Duodenal mucosa (tissue), 2 donors: ENCODE data around the gene INTS11.

ENCODE experiments used
- H3K27ac ChIP-seq: one replicate; pipeline ENCODE4 v1.7.0; 2013; ENCODE audit warnings: low read depth, low read length
- H3K27me3 ChIP-seq, 2 donors: one replicate each; pipeline ENCODE4 v1.7.0; 2013; ENCODE audit warnings: low read length in 2 of 2, control low read depth in 1 of 2; ENCODE audit not compliant: insufficient read depth in 2 of 2, control insufficient read depth in 1 of 2
- H3K36me3 ChIP-seq, 2 donors: one replicate each; pipeline ENCODE4 v1.7.0; 2013; ENCODE audit warnings: low read length in 2 of 2, control low read depth in 1 of 2; ENCODE audit not compliant: insufficient read depth in 2 of 2, control insufficient read depth in 1 of 2
- H3K4me1 ChIP-seq, 2 donors: one replicate each; pipeline ENCODE4 v1.7.0; 2013; ENCODE audit warnings: low read length in 2 of 2, control low read depth in 1 of 2; ENCODE audit not compliant: insufficient read depth in 2 of 2, control insufficient read depth in 1 of 2
- H3K4me3 ChIP-seq, 2 donors: one replicate each; pipeline ENCODE4 v1.7.0; 2013; ENCODE audit warnings: low read length in 2 of 2, low read depth in 1 of 2
- H3K9ac ChIP-seq, 2 donors: one replicate each; pipeline ENCODE4 v1.7.0; 2013; ENCODE audit warnings: low read length in 2 of 2, low read depth in 1 of 2
- H3K9me3 ChIP-seq, 2 donors: one replicate each; pipeline ENCODE4 v1.7.0; 2013; ENCODE audit warnings: low read length in 2 of 2, control low read depth in 1 of 2; ENCODE audit not compliant: control insufficient read depth in 1 of 2

Gene INTS11

DNA sequence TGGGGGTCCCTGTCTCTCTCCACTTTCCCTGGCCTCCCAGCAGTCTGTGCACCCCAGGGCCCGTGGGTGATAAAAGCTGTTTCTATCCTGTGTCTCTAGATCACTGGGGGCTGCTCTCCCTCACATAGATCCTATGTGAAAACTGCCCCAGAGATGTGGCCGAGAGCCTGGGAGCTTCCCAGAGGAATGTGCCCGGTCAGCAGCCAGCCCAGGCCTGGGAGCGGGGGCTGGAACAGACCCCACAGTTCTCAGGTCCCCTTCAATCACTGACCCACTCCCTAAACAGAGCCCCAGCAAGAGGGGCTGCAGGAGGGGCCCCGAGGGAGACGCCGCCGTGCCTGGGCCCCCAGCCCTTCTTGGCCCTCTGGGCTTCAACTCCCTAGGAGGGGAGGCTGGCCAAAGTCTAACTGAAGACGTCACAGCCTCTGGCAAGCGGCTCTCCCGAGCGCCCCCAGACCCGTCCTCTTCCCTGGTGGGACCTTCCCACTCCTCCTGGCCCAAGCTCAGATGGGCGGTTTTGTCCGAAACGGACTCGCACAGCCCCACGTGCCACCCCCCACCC is 33.5 kb upstream of the INTS11 start:
- Histone ChIP-seq H3K27me3 (peaks cover 29 to 40% of the 10 kb centered on the region in 2 donors), H3K9me3 (no peaks in the 10 kb centered on the region), H3K4me3 (peak overlapping the region; percentile 43 to 61), H3K36me3 (no peaks in the 10 kb centered on the region), H3K27ac (peak overlapping the region; percentile 73), H3K4me1 (peaks cover 13 to 21% of the 10 kb centered on the region in 2 donors), H3K9ac (peak overlapping the region in 1 of 2 donors; percentile 15)

DNA sequence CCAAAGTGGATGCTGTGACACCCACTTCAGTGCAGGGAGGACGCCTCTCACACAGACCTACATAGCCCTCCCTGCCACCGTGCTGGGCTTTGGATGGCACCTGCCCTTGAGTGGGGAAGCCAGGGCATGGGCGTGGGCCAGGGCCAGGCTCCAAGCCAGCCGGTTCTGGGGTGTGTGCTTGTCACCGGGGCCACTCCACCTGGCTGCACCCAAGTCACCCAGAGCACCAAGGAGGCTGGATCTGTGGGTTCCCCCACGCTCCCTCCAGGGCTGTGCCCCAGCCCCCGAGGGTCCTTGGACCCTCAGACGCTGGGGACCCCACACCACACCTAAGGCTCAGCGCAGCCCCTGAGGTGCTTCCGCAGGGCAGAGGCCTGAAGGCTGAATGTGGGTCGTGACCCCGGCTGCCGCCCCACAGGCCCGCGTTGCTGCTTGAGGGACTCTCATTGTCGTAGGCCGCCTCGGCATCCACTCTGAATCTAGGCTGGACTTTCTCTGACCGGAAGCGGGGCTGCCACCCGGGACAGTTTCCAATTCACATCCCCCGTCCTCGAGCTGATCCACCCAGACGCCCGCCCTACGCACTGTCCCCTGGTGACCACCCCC is 32.4 kb upstream of the INTS11 start:
- H3K4me1 ChIP-seq: peaks cover 19 to 26% of the 10 kb centered on the region in 2 donors
- peak overlapping the region; percentile 35 to 43 for H3K4me3 ChIP-seq
- peak overlapping the region; percentile 32 for H3K27ac ChIP-seq
- H3K9ac ChIP-seq: no peak overlapping the region
- H3K36me3 ChIP-seq: no peaks in the 10 kb centered on the region
- H3K27me3 ChIP-seq: peaks cover 34 to 48% of the 10 kb centered on the region in 2 donors
- H3K9me3 ChIP-seq: no peaks in the 10 kb centered on the region

DNA sequence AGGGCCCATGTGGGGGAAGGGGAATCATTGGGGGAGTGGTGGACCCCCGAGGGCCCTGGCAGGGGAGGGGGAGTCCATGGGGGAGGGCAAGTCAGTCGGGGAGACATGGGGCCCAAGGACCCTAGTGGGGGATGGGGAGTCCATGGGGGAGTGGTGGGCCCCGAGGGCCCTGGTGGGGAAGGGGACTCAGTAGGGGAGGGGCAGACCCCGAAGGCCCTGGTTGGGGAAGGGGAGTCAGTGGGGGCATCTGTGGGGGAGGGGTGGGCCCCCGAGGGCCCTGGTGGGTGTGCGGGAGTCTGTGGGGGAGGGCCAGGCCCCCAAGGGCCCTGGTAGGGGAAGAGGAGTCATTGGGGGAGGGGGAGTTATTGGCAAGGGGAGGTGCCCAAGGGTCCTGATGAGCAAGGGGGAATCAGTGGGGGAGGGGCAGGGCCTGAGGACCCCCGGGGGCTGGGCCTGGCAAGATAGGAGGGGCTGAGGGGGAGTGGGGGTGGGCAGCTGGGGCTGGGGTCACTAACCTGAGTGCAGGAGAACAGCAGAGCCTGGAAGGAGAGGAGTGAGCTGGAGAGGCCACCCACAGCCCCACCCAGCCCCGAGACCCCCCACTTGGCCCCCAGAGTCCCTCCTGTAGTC is 31.8 kb upstream of the INTS11 start:
- Histone ChIP-seq H3K36me3 (no peaks in the 10 kb centered on the region), H3K4me1 (peaks cover 19 to 26% of the 10 kb centered on the region in 2 donors), H3K4me3 (peak overlapping the region in 1 of 2 donors; percentile 35), H3K9me3 (no peaks in the 10 kb centered on the region), H3K27me3 (peaks cover 34 to 50% of the 10 kb centered on the region in 2 donors), H3K27ac (no peak overlapping the region), H3K9ac (no peak overlapping the region)

DNA sequence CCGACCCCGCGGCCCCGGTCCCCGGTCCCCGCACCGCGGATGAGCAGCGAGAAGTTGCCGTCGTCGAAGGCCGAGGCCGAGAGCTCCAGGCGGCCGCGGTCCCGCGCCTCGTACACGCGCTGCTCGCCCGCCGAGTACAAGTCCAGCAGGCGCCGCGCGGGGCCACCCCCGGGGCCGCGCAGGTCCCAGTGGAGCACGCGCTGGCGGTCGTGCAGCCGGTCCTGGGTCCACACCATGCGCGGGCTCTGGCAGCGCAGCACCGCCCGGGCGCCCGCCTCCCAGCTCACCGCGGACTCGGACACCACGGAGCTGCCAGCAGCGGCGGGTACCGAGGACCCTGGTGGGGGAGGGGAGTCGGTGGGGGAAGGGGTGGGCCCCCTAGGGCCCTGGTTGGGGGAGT is 31.0 kb upstream of the INTS11 start:
- H3K27ac ChIP-seq: no peak overlapping the region
- H3K36me3 ChIP-seq: no peaks in the 10 kb centered on the region
- no peak overlapping the region for H3K4me3 ChIP-seq
- H3K4me1 ChIP-seq: peaks cover 19% of the 10 kb centered on the region in 2 donors
- no peak overlapping the region for H3K9ac ChIP-seq
- H3K27me3 ChIP-seq: peaks cover 34 to 44% of the 10 kb centered on the region in 2 donors
- H3K9me3 ChIP-seq: no peaks in the 10 kb centered on the region

DNA sequence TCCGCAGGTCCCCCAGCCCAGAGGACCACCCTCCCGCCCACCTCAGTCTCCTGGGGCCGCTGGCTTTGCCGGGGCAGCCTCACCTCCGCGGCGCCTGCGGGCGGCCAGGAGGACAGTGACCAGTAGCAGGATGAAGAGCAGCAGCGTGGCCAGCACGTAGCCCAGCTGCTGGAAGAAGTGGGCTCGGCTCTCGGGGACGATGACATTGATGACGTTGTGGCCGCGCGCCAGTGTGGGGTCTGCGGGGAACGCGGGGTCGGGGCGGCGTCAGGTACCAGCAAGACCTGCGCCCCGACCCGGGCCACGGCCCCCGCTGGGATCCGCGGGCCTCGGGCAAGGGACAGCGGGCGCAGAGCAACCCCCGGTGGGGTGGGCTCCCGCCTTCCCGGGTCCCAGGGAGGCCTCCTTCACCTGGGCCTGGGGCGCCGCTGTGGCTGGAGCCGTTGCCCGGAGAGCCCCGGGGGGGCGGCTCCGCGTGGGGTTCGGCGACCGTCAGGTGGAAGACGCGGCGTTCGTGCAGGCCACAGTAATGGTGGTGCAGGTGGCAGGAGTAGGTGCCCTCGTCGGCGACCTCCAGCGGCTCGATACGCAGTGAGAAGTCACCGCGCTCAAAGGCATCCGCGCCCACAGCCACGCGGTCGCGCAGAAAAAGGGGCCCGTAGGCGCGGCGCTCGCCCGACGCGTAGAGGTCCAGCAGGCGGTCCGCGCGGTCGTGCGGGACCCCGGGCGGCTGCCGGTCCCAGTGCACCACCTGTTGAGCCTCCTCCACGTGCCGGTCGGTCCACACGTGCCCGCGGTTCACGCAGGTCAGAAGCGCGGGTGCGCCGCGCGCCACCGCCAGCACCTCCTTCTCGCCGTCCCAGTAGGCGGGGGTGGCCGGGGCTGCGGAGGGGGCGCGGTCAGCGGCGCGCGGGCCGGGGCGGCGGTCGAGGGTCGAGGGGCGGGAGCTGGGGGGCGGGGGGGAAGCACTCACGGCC is 30.1 kb upstream of the INTS11 start:
- no peaks in the 10 kb centered on the region for H3K36me3 ChIP-seq
- no peak overlapping the region for H3K4me3 ChIP-seq
- no peak overlapping the region for H3K9ac ChIP-seq
- H3K9me3 ChIP-seq: no peaks in the 10 kb centered on the region
- H3K27me3 ChIP-seq: peaks cover 34 to 44% of the 10 kb centered on the region in 2 donors
- H3K4me1 ChIP-seq: peaks cover 19% of the 10 kb centered on the region in 2 donors
- H3K27ac ChIP-seq: no peak overlapping the region

DNA sequence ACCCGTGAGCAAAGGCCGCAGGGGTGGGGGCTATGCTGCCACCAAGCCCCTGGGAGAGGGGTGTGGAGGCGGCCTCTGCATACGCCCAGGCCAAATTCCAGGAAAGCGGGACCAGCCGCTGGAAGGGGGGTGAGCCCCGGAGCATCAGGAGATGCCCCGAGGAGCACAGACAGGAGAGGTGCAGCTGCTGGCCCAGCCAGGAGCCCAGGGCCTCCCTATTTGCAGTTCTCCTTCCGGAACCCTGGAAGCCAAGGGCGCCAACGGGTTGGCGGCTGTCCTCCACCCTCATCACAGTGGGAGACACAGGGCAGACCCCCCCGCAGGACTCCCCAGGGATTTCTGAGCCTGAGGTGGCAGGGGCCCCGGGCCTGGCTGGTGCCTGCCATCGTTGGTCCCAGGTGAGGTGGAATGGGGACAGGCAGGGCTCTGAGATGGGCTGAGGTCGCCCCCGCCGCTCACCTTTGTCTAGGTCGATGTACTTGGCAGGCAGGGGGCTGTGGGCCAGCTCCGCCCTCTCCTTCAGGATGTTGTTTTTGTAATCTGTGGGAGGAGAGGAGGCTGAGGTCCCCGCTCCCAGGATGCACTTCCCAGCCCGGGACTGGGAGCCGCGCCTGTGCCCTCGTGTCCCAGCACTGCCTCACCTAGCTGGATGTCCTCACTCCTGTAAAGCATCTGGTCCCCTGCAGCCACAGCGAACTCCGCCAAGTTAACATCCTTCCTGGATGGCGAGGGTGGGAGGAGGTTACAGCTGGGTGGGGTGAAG is 29.1 kb upstream of the INTS11 start:
- H3K4me3 ChIP-seq: no peak overlapping the region
- H3K9me3 ChIP-seq: no peaks in the 10 kb centered on the region
- H3K4me1 ChIP-seq: peaks cover 12 to 14% of the 10 kb centered on the region in 2 donors
- H3K27me3 ChIP-seq: peaks cover 28 to 40% of the 10 kb centered on the region in 2 donors
- no peak overlapping the region for H3K27ac ChIP-seq
- no peak overlapping the region for H3K9ac ChIP-seq
- no peaks in the 10 kb centered on the region for H3K36me3 ChIP-seq

DNA sequence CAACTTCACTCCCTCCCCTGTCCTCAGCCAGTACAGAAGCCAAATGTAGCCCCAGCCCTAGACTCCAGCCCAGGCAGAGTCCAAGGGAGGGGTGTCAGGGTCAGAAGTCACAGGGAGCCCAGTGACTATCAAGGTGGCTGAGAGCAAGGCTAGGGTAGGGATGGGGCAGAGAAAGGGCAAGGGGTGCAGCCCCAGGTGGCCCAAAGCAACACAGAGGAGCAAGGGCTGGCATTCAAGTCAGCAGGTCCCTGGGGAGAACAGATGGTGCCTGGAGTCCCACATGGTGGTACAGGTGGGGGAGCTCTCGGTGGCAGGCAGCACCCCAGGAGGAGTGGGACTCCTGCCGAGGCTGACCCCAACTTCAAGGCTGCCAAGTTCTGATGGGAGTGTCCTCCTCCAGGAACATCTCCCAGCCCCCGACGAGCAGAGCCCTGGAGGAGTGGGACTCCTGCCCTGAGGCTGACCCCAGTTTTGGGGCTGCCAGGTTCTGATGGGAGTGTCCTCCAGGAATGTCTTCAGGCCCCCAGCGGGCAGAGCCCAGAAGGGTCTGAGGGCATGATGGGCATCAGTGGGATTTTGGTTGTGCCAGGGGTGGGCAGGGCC is 28.4 kb upstream of the INTS11 start:
- Histone ChIP-seq H3K27me3 (peaks cover 21 to 34% of the 10 kb centered on the region in 2 donors), H3K36me3 (no peaks in the 10 kb centered on the region), H3K4me3 (no peak overlapping the region), H3K4me1 (peaks cover 11 to 19% of the 10 kb centered on the region in 2 donors), H3K9me3 (no peaks in the 10 kb centered on the region), H3K9ac (no peak overlapping the region), H3K27ac (no peak overlapping the region)

DNA sequence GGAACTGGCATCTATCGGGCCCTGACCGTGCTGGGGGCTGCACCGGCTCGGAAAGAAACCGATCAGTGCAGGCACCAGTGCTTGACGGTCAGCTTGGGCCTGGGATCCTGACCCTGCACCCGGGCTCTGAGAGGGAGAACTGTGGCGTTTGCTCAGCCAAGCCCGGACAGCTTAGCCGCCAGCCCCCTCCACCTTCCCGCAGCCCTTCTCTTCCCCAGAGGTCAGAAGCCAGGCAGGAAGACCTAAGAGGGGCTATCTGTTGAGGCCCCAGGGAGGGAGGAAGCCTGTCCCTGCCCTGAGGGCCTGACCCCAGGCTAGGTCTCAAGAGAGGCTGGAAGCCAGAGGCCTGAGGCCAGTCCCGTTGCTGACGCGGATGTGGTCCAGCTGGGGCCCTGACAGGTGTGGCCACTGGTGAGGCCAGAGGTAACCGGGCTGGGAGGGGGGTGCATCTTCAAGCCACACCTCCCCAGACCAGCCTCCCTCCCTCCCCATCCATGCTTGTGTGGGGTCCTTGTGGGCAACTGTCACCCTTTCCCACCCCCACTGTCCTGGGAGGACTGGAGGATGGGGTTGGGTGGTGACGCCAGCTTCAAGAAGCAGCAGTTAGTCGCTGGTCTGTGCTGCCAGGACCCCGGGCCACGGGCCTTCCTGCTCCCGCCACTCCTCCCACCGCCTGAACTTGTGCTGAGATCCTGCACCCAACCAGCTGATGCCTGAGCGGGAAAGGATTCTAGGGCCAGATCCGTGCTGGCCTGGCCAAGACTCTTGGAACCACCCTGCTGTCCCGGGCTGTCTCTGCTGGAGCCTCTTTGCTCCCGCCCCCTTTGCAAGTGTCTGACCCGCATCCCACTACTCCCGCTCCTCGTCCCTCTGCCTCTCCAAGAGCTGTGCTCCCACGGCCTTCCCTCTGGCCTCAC is 27.3 kb upstream of the INTS11 start:
- Histone ChIP-seq H3K9me3 (no peaks in the 10 kb centered on the region), H3K27ac (peak overlapping the region; percentile 10), H3K36me3 (no peaks in the 10 kb centered on the region), H3K27me3 (peaks cover 18 to 29% of the 10 kb centered on the region in 2 donors), H3K9ac (no peak overlapping the region), H3K4me1 (peaks cover 22 to 27% of the 10 kb centered on the region in 2 donors), H3K4me3 (no peak overlapping the region)
